HG03135 (cell line): ENCODE data around the gene FOXP4.

ENCODE experiments used
- ATAC-seq: cut with Tn5 transposase; IDR thresholded peaks from one replicate; pipeline ENCODE4 v1.9.1; 2021; ENCODE audit warnings: mild to moderate bottlenecking, moderate library complexity; ENCODE audit not compliant: unreplicated experiment

FOXP4 gene

DNA sequence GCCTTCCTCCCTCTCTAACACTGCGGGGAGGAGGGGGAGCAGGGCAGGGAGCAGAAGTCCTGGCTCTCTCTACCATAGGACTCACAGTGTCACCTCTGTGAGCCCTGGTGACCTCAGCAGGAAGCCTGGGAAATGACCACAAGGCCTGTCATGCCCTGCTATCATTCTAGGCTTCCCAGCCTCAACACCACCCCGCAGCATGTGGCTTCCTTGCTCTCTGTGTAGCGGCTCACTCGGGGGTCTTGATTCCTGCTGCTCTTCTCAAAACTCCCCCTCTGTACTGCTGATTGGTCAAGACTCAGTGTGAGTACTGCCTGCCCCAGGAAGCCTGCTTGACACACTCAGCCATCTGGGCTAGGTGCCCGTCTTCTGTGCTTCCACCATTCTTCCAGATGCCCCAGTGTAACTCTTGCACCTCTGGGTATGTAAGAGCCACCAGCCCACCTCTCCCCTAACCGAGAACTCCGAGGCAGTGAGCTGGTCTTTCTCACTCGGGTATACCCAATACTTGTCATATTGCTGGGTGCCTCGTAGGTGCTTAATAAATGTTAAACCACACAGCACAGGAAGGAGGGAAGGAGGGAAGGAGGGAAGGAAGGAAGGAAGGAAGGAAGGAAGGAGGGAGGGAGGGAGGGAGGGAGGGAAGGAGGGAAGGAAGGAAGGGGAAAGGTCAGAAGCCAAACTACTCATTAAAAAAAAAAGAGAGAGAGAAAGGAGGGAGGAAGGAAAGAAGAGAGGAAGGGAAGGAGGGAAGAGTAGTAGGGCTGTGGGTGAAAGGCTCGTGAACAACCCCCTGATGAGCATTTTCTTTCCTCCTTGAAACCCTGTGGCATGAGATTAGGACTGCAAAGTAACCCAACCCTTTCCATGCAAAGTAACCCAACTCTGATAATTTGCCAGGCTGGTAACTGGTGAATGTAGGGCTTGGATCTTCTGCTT lies 97.0 kb downstream of the FOXP4 start:
- no peak for ATAC-seq

DNA sequence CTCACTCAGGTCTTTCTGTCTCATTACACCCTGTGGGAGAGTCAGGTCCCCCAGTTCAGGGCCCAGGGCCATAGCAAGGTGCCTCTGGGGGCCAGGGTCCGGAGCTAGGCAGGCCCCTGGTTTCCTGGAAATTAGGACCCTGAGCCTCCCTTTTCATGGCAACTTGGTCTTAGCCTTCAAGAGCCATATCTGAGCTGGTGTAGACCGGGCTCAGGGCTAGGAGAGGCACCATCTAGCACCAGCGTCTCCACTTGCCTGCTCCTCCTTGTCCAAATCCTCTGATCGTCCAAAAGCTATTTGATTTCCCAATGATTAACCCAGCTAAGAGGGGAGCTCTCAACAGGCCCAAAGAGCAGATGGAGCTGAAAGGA lies 97.7 kb downstream of the FOXP4 start:
- ATAC-seq: no peak

DNA sequence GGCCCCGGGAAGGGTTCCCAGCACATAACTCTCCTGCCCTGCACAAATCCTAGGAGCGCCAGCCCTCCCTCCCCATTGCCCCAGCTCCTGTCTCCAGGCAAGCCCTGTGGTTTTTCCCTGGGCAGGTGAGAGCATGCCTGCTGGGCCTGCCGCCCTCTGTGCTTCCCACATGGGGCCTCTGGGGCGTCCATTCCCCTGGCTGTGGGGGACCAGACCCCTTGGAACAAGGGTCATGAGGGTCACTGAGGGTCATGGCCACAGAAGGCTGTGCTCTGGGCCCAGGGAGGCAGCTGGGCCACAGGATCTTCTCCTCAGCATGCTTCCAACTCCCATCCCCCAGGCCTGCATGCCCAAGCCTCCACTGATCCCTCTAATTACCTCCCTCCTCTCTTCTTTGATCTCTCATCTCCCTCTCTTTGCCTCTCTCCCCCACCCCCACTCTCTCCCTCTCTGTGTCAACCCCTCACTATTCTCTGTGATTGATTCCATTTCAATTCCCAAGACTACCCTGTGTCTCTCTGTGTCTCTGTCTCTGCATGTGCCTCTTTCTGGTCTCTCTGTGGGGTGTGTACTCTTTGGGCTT lies 98.2 kb downstream of the FOXP4 start:
- ATAC-seq: no peak

DNA sequence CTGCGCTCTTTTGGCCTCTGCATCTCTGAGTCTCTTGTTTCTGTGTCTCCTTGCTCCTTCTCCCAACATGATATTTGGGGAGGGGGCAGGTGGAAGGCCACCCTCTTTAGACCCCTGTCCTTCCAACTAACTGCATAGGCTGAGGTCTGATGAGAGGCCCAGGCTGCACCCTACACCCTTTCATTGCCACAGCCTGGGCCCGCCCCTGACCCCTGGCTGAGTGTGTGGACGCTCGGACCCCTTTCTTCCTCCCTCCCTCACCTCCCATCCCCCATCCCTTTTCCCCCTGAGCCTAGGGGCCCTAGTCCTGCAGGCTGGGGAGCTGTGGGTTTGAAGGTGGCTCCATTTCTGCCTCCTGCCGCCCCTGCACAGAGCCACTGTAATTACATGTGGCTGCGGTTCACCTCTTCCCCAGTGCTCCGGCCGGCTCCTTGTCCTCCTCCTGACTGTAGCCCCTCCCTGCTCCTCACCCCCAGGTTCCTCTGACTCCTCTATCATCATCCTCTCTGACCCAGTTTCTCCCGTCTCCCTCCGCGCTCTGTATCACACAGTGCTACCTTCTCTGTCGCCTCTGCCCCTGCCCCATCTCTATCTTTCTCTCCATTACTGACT lies 98.9 kb downstream of the FOXP4 start:
- ATAC-seq: no peak

DNA sequence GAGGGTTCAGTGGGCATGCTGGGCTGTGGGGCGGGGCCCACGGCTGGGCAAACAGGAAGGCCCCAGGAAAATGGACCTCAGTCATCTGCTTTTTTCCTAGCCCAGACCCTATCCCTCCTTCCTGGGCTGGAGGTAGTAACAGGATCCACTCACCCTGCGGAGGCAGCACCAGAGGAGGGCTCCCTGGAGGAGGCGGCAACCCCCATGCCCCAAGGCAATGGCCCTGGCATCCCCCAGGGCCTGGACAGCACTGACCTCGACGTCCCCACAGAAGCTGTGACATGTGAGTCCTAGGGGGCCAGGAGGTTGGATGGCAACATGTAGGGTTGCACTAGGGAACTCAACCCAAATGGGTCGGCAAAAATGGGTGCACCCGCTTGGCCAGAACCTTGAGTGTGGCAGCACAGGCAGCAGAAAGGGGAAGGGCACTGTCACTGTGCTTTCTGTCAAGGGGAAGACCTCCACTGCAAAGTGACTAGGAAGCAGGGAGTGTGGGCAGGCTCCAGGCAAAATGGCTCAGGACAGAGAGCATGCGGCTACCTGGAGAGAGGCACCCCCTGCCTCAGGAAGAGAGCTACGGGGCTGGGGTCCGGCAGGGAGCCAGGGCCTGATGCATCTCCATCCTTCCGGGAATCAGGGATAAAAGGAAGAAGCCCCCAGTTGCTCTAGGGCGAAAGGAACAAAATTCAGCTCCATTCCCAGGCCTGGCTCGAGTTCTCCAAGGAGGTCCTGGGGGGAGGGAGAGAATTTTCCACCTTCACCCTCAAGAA lies 100.0 kb downstream of the FOXP4 start:
- no peak for ATAC-seq

DNA sequence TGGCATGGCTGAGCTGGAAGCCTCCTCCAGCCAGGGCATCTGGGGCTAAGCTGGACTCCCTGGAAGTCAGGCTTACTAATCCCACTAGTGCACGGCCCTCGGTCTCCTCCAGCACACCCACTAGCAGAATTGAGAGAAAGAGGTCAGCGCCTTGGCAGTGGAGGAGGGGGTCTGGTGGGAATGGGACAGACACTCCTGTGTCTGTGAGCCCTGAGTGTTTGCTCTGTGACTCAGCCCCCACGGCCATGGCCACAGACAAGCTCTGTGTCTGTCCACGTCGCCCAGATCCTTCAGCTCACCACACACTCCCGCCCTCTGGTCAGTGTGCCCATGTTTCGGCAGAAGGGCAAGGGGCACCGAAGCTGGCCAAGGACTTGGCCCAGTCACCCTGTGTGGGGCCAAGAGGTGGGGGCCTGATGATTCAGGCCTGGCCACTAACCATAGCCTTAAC lies 100.9 kb downstream of the FOXP4 start:
- ATAC-seq: no peak

DNA sequence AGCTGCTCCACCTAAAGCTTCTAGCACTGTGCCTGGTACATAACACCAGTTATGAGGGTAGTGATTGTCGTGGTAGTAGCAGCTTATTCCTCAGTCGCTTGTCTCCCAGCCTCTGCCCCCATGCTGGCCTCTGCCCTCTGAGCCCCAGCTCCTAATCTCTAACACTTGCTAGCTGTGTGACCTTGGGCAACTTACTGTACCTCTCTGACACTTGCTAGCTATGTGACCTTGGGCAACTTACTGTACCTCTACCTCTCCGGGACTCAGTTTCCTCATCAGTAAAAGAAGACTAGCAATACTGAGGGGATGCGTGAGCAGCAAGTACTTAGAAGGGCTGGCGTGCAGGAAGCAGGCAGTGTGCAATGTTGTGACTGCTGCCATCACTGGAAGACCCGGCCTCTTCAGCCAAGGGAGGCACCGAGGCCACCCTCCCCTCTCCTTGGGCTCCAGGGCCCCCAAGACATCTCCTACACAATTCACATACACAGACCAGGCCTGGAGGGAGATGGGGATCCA lies 101.9 kb downstream of the FOXP4 start:
- ATAC-seq: no peak

DNA sequence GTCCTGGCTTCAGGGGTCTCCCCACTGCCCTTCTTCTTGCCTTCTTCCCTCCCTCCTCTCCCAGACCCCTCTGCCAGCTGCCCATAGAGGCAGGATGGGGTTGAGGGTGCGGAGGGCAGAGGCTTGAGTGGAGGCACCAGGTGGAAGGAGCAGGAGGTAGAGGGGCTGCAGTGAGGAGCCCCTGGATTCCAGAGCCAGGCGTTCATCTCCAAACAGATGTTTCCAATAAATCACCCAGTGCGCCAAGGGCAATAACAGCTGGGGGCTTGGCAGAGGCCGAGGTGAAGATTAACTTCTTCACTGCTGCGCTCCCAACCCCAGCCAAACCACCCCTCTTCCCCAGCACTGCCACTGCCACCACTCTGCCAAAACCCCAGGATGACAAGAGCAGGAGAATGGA lies 102.7 kb downstream of the FOXP4 start:
- no peak for ATAC-seq

DNA sequence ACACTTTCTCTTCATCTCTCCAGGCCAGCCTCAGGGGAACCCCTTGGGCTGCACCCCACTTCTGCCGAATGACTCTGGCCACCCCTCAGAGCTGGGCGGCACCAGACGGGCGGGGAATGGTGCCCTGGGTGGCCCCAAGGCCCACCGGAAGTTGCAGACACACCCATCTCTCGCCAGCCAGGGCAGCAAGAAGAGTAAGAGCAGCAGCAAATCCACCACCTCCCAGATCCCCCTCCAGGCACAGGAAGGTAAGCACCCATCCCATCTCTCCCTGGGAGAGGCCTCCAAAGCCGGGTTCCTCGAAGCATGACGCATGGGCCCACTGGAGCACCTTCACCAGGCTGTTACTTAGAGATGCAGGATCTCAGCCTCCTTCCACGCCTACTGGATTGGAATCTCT lies 103.4 kb downstream of the FOXP4 start:
- ATAC-seq: no peak

DNA sequence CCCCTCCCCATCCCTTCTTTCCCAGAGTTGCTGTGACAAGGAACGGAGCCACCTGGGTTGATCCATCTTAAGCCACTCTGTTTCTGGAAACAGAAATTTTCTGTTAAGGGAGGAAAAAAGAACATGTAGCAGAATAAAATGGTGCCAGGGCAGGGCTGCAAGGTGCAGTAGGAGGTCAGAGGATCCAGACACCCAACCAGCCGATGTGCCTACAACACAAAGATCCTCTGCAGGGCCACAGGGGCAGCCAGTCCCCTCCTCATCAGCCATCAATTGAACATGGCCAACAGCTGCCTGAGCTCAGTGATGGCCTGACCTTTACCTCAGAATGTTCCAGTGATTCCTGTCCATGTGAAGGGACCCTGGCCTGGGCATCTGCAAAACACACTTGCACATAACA lies 103.9 kb downstream of the FOXP4 start:
- no peak for ATAC-seq

DNA sequence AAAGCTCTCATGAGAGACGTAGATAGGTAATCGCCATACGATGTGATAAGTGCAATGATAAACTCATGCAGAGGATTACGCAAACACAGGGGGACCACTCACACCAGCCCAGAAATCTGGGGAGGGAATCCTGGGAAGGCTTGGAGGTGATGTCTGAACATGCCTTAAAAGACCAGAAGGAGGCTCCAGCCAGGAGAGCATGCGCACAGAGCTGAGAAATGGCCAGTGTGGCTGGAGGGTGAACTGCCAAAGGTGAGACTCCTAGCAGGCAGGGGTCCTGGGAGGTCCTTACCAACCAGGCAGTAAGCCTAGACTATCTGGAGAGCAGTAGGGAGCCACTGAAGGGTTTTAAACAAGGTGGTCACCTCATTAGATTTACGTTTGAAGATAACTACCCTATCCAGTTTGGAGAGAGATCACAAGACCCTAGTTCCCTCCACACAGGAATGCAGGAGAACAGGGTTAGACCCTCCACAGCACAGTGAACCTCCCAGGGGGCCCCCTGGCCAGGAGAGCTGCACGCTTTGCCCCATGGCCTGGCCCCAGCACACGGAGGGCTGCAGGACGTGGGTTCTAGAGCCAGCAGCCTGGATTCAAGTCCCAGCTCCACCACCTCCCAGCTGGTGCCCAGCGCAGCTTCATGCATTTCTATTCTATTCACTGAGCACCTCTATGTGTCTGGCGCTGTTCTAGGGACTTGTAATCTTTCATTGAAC lies 105.2 kb downstream of the FOXP4 start:
- ATAC-seq: no peak
